HG03025 (cell line): ENCODE data around the gene GAREM2.
"Not testable (repeated sequence)": the region's sequence is repeated elsewhere in the genome, so short reads cannot be mapped to it uniquely, and the experiment has no call there.

Source experiments
- ATAC-seq: cut with Tn5 transposase; IDR thresholded peaks from one replicate; pipeline ENCODE4 v1.9.1; 2021; ENCODE audit warnings: mild to moderate bottlenecking, moderate library complexity; ENCODE audit not compliant: unreplicated experiment, low FRiP score

Gene GAREM2

DNA sequence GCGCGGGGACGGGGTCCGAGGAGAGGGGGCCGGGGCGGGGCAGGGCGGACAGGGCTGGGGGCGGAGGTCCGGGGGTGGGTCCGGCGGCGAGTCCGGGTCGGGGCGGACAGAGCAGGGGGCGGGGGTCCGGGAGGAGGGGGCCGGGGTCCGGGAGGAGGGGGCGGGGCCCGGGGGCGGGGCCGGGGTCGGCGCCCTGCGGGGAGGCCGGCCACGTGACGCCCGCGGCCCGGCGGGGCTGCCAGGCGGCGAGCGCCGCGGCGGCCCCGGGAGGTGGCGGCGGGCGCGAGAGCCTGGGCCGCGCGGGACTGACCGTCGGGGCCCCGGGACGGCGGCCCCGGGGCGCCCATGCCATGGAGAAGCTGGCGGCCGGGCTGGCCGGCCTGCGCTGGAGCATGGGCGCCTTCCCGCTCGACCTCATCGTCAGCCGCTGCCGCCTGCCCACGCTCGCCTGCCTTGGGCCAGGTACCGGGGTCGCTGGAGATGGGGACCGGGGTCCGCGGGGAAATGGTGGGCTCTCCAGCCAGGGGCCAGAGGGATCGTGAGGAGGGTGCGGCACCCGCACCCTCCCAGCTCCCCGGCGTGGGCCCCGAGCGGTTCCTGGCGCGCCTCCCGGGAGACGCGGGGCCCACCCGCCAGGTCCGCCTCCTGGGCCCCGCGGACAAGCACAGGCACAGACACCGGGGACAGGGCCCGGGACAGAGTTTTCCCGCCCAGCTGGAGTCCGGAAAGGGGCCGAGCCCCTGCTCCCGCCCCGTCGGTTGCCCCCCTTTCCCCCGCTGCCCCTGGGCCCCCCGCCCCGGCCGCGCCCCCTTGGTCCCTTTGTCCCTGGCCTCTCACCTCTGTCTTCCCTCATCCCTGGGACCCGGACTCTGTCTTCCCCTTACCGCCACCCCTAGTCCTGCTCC lies at the start of gene GAREM2:
GAREM2 (plus strand) TSS at position 218 of the 905 bp plus-strand sequence; CDS start at position 351, 133 bp downstream.
- no peak for ATAC-seq

DNA sequence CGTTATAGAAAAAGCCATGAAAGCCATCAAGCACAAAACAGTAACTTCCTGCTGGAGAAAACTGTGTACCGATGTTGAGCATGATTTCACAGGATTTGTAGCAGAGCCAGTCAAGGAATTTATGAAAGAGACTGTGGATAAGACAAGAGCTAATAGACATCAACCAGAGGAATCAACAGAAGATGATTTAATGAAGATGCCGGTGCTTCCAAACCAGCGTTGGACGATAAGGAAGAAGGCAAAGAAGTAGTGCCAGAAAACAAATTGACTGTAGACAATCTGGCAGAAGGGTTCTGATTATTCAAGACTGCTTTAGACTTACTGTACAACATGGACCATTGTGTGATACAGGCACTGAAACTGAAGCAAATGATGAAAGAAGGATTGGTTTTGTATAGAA lies 49.5 kb upstream of the GAREM2 start:
- no peak for ATAC-seq

DNA sequence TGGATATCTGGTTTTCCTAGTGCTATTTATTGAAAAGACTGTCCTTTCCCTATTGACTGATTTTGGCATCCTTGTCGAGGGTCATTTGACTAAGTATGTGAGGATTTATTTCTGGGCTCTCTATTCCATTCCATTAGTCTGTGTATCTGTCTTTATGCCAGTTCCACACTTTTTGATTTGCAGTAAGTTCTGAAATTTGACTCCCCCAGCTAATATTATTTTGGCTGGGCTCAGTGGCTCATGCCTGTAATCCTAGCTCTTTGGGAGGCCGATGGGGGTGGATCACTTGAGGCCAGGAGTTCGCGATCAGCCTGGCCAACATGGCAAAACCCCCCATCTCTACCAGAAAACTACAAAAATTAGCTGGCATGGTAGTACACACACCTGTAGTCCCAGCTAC lies 46.8 kb upstream of the GAREM2 start:
- no peak for ATAC-seq

DNA sequence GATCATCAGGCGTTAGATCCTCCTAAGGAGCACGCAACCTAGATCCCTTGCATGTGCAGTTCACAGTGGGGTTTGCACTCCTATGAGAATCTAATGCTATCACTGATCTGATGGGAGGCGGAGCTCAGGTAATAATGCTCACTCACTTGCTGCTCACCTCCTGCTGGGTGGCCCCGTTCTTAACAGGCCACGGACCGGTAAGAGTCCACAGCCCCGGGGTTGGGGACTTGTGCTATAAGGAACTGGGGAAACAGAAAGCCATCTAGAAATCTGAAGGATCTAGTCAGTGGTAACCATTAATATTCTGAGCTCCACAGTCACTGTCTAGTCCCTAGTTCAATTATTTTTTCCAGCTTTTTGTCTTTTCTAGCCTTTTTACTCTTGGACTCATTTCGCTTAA lies 44.7 kb upstream of the GAREM2 start:
- no peak for ATAC-seq

DNA sequence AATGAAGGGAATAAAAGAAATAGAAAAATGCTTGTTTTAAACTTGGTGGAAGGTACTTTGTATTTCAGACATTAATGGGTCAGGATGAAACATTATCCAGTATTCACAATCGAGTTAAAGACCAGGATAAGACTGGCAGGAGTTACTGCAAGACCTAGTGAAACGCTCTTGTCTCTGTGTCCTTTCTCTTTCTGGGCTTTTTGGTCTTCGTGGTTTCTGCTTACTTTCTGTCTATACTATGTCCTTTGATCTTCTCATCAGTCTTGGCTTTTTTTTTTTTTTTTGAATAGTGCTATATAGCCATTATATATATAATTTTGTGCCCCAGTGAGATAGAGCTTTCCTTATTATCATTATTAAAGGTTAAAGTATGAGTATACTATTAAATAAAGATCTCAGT lies 42.1 kb upstream of the GAREM2 start:
- no peak for ATAC-seq

DNA sequence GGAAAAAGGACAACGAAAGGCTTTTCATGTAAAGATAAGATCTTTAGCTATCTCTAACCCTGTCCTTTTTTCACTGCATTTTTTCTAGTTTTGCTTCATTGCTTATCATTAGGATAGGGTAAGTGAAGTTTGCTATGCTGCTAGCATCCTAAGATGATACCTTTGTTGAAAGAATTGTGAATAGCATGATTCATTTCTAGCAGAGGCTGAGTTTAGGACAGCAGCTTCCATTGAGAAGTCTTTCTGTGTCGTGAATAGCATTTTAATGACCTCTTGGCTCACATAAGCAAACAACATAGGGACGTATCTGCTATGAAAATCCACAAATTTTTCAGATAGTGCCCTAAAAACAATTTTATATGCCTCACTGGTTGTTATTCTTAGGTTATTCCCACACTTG lies 36.4 kb upstream of the GAREM2 start:
- no peak for ATAC-seq

DNA sequence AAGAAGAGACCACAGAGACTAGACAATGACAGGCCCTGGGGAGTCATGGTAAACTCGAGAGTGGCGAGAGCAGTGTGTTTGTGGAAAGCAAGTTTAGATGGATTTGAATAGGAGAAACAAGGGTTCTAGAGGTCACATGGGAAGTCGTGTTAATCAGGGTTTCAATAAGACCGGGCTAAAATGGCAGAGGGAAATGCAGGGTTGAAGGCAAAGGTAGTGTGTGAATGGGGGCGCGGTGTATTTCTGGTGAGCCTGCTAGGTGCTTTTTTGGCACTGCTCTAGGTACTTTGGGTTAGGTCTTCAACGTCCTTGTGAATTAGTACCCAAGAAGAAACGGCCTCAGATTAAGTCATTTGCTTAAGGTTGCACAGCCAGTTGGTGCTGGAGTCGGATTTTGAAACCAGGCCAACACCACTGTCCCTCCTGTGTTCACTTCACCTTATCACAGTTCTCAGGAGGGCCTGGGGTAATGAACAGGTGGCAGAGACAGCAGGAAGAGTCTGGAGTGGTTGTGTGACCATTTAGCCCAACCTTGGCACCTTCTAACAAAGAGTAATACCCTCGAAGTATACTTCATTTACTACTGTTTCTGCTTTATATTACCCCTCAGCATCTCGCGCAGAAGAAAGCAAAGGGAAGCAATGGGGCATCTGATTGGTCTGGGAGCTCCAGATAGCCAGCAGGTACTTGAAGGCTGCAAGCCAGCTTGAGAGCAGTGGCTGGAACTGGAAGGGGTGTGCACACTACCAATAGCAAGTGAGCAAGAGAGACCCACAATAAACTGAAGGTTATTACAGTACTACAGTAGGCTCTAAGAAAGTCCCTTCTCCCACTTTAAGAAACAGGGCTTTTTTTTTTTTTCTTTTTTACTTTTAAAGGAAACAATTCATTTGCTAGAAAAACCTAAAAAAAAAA lies 33.4 kb upstream of the GAREM2 start:
- no peak for ATAC-seq

DNA sequence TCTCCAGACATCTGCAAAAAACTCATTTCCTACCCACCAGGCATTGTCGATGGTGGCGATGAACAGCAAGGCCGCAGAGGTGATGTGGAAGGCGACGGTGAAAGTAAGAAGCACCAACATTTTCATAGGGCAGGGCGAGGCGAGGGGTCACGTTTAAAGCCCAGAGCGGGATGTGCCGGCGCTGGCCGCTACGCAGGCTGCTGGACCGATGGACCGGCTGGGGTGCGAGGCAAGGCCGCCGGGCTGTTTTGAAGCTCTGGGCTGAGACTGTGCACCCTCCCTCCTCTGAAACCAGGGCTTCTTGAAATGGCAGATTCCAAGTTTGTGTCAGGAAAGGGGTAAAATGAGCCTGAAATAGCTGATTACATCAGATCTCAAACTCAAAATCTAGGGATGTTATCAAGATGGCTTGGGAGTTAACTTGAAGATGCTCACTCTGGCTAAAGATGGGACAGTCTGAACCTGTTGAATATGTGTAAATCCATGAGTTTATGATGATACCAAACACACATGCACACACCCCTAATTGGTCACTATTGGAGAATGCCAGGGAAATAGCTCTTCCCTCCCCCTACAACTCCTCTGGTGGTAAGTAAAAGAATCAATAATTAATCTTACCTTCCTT lies 31.6 kb upstream of the GAREM2 start:
- no peak for ATAC-seq

DNA sequence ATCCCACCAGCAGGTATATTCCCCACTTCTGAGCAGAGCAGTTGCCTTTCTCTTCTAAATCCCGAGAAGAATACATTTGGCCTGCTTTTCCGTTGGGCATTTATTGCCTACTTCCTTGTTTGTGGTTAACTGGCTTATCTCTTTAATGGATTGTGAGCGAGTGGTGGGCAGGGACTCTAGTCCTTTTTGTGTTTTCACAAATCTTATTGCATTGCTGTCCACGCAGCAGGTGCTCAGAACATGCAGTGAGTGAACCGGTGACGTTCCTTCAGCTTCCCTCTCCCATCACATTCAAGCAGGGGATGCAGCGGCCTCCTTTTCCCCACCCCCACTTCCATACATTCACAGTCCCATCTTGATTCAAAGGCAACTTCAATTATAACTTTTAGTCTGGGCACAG lies 28.9 kb upstream of the GAREM2 start:
- ATAC-seq: no peak

DNA sequence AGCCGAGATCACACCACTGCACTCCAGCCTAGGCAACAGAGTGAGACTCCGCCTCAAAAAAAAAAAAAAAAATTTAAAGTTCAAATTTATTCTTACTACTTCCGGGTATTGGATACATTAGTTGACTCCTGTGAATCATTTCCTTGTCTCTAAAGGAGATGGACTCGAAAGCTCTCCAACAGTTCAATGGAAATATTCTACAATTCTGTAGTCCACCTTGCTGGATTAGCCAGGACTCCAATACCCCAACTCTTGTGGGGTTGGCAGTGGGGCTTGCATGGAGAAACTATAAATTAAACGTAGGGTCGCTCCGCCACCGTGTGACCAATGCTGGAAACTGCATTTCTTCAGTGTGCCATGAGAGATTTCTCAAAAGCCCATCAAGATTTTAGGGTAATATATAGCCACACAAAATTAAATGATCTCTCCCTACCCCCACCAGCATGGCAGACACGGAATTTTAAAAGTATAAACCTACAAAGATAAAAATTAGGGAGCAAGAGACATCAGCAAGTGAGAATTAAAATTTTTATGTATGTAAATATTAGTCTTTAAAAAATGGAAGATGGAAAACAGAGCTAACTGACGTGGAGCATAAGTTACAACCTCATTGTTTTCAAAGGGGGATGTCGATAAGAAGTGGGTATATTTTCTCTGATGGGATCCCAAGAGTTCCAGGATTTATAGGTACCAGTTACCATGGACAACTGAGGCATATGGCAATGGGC lies 27.8 kb upstream of the GAREM2 start:
- no peak for ATAC-seq

DNA sequence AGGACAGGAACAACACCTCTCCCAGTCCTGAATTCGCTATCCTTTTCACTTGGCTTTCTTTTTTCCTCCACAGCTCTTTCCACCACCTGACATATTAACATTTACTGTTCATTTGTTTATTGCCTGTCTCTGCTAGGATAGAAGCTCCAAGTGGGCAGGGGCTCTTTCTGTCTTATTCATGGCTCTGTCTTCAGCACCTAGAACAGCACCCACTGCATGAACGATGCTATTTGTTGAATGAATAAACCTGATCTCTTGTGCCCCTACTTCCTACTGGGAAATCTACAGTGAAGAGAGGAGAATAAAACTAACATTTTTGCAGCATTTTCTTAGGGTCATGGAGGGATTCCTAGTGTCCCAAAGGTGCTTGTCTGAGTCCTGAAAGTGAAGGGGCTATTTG lies 24.4 kb upstream of the GAREM2 start:
- ATAC-seq: no peak

DNA sequence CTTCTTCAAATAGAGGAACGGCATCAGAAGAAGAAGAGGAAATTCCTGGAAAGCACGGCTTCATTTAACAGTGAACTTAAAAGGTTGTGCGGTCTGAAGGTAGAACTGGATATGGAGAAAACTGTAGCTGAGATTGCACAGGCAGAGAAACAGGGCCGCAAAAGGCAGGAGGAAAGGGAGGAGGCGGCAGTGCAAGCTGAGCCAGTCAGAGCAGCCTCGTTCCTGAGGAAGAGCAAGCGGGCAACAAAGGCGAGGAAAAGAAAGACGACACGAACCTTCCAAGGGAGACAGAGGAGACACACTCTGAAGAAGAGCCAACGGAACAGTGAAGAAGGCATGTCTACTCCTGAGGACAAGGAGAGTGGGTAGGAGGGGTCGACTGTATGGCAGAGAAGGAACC lies 22.6 kb upstream of the GAREM2 start:
- ATAC-seq: no peak

DNA sequence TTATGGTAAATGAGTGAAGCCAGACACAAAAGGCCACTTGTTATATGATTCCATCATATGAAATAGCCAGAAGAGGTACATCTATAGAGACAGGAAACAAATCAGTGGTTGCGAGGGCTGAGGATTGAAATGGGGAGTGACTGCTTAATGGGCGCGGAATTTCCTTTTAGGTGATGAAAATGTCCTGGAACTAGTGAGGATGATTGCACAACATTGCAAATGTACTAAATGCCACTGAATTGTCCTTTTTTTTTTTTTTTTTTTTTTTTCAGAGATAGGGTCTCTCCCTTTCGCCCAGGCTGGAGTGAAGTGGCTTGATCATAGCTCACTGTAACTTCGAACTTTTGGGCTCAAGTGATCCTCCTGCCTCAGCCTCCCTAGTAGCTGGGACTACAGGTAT lies 15.3 kb upstream of the GAREM2 start:
- no peak for ATAC-seq

DNA sequence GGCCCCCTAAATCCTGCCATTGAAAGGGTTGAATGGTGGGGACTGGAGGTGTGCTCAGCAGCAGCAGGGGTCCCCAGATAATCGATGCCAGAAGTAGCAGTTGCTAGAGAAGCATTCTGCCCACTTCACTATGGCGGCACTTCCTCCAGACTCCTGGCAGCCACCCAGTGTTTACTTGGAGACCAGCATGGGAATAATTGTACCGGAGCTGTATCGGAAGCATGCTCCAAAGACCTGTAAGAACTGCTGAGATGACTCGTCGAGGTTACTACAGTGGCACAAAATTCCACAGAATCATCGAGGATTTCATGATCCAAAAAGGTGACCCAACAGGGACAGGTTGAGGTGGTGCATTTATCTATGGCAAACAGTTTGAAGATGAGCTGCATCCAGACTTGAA lies 11.0 kb upstream of the GAREM2 start:
- no peak for ATAC-seq

DNA sequence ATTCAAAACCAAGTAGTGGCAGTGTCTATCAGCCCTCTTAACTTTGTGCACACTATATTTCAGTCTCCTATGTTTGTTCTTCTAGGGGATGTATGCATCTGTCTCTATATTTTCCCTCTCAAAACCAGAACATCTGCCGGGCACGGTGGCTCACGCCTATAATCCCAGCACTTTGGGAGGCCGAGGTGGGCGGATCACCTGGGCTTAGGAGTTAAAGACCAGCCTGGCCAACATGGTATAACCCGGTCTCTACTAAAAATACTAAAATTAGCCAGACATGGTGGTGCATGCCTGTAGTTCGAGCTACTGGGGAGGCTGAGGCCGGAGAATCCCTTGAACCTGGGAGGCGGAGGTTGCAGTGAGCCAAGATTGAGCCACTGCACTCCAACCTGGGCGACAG lies 9.9 kb upstream of the GAREM2 start:
- ATAC-seq: no peak

DNA sequence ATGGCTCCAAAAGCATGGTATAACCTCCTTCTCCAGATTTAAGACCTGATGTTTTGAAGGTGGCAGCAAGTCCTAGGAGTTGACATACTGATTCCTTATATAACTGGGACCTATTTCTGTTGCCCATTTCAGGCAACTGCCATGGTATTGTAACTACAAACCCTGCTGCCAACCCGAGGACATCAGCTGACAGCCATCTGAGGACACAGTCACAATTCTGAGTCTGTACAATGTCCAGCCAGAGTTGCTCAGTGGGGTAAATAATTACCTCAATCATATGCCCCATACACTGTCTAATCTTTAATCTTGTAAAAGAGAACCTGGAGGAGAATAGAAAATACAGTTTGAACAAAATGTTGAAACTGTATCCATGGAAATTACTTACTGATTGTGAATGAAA lies 8.7 kb upstream of the GAREM2 start:
- no peak for ATAC-seq

DNA sequence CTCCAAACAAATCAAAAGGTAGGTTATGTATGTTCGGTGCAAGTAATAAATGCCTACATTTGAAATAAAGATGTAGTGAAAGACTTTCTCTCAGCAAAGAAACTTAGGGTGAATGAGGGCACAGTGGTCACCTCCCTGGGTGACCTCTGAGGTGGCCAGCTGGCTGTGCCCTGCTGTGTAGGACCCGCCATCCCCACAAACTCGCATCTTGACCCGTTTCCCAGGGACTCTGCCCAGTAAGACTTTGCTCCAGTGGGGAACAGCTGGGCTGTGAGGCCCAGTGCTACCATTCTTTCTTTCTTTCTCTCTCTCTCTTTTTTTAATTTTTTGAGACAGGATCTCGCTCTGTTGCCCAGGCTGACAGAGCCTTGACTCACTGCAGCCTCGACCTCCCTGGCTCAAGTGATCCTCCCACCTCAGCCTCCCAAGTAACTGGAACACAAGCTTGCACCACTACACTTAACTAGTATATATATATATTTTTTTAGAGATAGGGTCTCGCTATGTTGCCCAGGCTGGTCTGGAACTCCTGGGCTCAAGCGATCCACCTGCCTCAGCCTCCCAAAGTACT lies 8.2 kb upstream of the GAREM2 start:
- no peak for ATAC-seq

DNA sequence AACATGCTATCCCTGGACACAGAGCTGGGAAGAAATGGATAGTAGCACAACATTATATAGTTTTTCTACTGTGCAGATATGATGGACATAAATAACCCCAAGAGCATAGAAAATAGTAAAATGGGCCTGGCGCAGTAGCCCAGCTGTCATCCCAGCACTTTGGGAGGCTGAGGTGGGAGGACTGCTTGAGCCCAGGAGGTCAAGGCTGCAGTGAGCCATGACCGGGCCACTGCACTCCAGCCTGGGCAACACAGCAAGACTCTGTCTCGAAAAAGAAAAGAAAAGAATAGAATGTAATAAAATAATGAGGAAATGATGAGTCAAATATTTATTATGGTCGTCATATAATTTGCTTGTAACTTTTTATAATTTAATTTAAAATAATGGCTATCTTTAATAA lies 7.5 kb upstream of the GAREM2 start:
- no peak for ATAC-seq

DNA sequence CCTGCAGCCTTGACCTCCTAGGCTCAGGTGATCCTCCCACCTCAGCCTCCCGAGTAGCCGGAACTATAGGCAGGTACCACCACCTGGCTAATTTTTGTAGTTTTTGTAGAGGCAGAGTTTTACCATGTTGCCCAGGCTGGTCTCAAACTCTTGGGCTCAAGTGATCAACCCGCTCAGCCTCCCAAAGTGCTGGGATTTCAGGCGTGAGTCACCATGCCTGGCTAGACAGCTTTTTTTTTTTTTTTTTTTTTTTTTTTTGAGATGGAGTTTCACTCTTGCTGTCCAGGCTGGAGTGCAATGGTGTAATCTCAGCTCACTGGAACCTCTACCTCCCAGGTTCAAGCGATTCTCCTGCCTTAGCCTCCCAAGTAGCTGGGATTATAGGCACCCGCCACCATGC lies 6.3 kb upstream of the GAREM2 start:
- ATAC-seq: not testable (repeated sequence)

DNA sequence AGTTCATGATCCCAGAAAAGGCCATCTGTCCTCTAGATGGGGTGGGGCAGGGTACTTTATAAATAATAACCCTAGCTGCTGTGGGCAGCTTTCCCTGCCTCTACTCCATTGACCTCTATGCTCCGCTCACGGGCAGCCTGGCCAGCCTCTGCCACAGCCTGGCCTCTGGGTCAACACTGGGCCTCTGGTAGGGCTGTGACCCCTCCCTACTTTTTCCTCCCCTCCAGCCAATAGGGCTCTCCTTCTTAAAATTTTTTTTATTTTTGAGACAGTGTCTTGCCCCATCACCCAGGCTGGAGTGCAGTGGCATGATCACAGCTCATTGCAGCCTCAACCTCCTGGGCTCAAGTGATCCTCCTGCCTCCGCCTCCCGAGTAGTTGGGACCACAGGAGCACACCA lies 4.1 kb upstream of the GAREM2 start:
- no peak for ATAC-seq
